Type B pancreatic cell (in vitro differentiated cells): ENCODE results near the gene KCNS3. TPM values are rescaled to one million over a fixed set of nuclear protein-coding genes. Genes with fewer than 3 reads are reported as not detected.

ENCODE experiments used
- DNase-seq: peaks from one replicate; pipeline ENCODE4 v3.0.0; 2021; ENCODE audit warnings: mixed read lengths; ENCODE audit not compliant: unreplicated experiment; ENCODE audit errors: extremely low spot score
- H3K27ac Mint-ChIP-seq: 2 replicates; pipeline ENCODE4 v1.8.0; 2021; ENCODE audit warnings: mild to moderate bottlenecking, mixed read lengths
- H3K27me3 Mint-ChIP-seq: 2 replicates; pipeline ENCODE4 v1.8.0; 2021; ENCODE audit warnings: mixed read lengths
- H3K36me3 Mint-ChIP-seq: 2 replicates; pipeline ENCODE4 v1.8.0; 2021; ENCODE audit warnings: mixed read lengths
- H3K4me1 Mint-ChIP-seq: one replicate; pipeline ENCODE4 v1.8.0; 2021; ENCODE audit warnings: mixed read lengths; ENCODE audit not compliant: unreplicated experiment
- H3K4me3 Mint-ChIP-seq: 2 replicates; pipeline ENCODE4 v1.8.0; 2021; ENCODE audit warnings: mild to moderate bottlenecking, mixed read lengths
- H3K9me3 Mint-ChIP-seq: 2 replicates; pipeline ENCODE4 v1.8.0; 2021; ENCODE audit warnings: mixed read lengths
- CTCF ChIP-seq: fragments of 200-600 bp; sonication (generic); conservative IDR thresholded peaks from 2 replicates; pipeline ENCODE4 v1.5.0; 2021; ENCODE audit warnings: antibody characterized with exemption, mild to moderate bottlenecking
- total RNA-seq: library from RNA; stranded (reverse); gene quantifications from 2 replicates; pipeline ENCODE4 v1.2.1, GENCODE V29; 2021; ENCODE audit warnings: low replicate concordance

KCNS3 gene
- total RNA-seq, 1 donor from 2014 or later, result 5.3 TPM

- no peaks in the 10 kb centered on the region for H3K4me1 Mint-ChIP-seq
- TF ChIP-seq CTCF, result no peak
- no peak for DNase-seq
- peaks cover 7% of the 10 kb centered on the region for H3K27me3 Mint-ChIP-seq
- no peak overlapping the region for H3K27ac Mint-ChIP-seq
- H3K9me3 Mint-ChIP-seq, result no peaks in the 10 kb centered on the region
- no peaks in the 10 kb centered on the region for H3K36me3 Mint-ChIP-seq
- H3K4me3 Mint-ChIP-seq, result no peak overlapping the region
Observed at GRCh38 chr2:17947113-17947512, 68.6 kb downstream of the KCNS3 start.

GRCh38 chr2:17950006-17950405 is 71.5 kb downstream of the KCNS3 start:
- no peak overlapping the region for H3K27ac Mint-ChIP-seq
- no peaks in the 10 kb centered on the region for H3K9me3 Mint-ChIP-seq
- H3K4me1 Mint-ChIP-seq, result no peaks in the 10 kb centered on the region
- H3K27me3 Mint-ChIP-seq, result peaks cover 7% of the 10 kb centered on the region
- TF ChIP-seq CTCF, result no peak
- no peak overlapping the region for H3K4me3 Mint-ChIP-seq
- no peaks in the 10 kb centered on the region for H3K36me3 Mint-ChIP-seq
- no peak for DNase-seq

- Mint-ChIP-seq H3K4me1 (no peaks in the 10 kb centered on the region), H3K27ac (no peak overlapping the region), H3K27me3 (peaks cover 3% of the 10 kb centered on the region)
Observed at GRCh38 chr2:17951563-17951962, 73.1 kb downstream of the KCNS3 start.

GRCh38 chr2:17958466-17959092 is 80.1 kb downstream of the KCNS3 start:
- H3K4me3 Mint-ChIP-seq, result no peak overlapping the region
- H3K36me3 Mint-ChIP-seq, result no peaks in the 10 kb centered on the region
- no peaks in the 10 kb centered on the region for H3K9me3 Mint-ChIP-seq
- TF ChIP-seq CTCF, result no peak
- no peak for DNase-seq
- H3K4me1 Mint-ChIP-seq, result peaks cover 5% of the 10 kb centered on the region
- H3K27me3 Mint-ChIP-seq, result peaks cover 3% of the 10 kb centered on the region
- no peak overlapping the region for H3K27ac Mint-ChIP-seq

More at GRCh38 chr2:17951563-17951962, 73.1 kb downstream of the KCNS3 start:
- no peaks in the 10 kb centered on the region for H3K9me3 Mint-ChIP-seq
- no peaks in the 10 kb centered on the region for H3K36me3 Mint-ChIP-seq
- no peak overlapping the region for H3K4me3 Mint-ChIP-seq
- no peak for DNase-seq
- no peak for TF ChIP-seq CTCF

- Mint-ChIP-seq H3K27ac (no peak overlapping the region), H3K27me3 (peaks cover 3% of the 10 kb centered on the region), H3K36me3 (no peaks in the 10 kb centered on the region), H3K4me3 (no peak overlapping the region), H3K9me3 (no peaks in the 10 kb centered on the region), H3K4me1 (peaks cover 5% of the 10 kb centered on the region)
- DNase-seq, result no peak
- no peak for TF ChIP-seq CTCF
Observed at GRCh38 chr2:17959356-17959755, 80.9 kb downstream of the KCNS3 start.

GRCh38 chr2:17959833-17960232 is 81.4 kb downstream of the KCNS3 start:
- Mint-ChIP-seq H3K27me3 (peaks cover 3% of the 10 kb centered on the region), H3K4me3 (no peak overlapping the region), H3K36me3 (no peaks in the 10 kb centered on the region), H3K4me1 (peaks cover 5% of the 10 kb centered on the region), H3K27ac (no peak overlapping the region), H3K9me3 (no peaks in the 10 kb centered on the region)
- no peak for TF ChIP-seq CTCF
- no peak for DNase-seq
